IPS-15b (cell line): ENCODE results near the gene MYZAP.

Source experiments
- H3K27me3 ChIP-seq: one replicate; pipeline ENCODE4 v1.6.1; 2013; ENCODE audit warnings: low read length; ENCODE audit not compliant: control insufficient read depth, insufficient read depth
- H3K36me3 ChIP-seq: one replicate; pipeline ENCODE4 v1.6.1; 2013; ENCODE audit warnings: low read length; ENCODE audit not compliant: control insufficient read depth, insufficient read depth
- H3K4me1 ChIP-seq: one replicate; pipeline ENCODE4 v1.6.1; 2013; ENCODE audit warnings: mild to moderate bottlenecking, low read length; ENCODE audit not compliant: control insufficient read depth, insufficient read depth
- H3K4me3 ChIP-seq: one replicate; pipeline ENCODE4 v1.5.1; 2013; ENCODE audit warnings: low read depth, low read length
- H3K9ac ChIP-seq: one replicate; pipeline ENCODE4 v1.6.1; 2013; ENCODE audit warnings: low read depth, mild to moderate bottlenecking, low read length
- H3K9me3 ChIP-seq: one replicate; pipeline ENCODE4 v1.6.1; 2013; ENCODE audit warnings: mild to moderate bottlenecking, low read length; ENCODE audit not compliant: control insufficient read depth, insufficient read depth

The MYZAP gene

DNA sequence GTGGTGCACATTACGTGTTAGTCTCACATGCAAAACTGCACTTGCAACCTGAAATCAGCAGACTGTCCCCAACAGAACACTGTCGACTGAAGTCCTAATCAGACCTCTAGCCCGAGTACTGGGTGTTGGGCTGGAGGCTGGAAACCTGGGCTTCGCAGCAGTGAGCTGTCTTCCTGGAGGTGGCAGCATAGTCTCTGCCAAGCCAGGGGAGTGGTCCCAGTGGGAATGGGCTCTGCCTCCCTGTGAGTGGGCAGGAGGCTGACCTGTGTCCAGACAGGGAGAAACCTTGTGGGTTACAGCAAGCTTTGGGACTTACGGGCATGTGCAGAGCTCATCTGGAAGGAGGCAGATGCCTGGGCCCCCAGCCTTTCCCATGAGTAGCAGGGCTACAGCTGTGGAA lies 38.2 kb upstream of the MYZAP start:
- no peak overlapping the region for H3K4me3 ChIP-seq
- H3K9me3 ChIP-seq: no peaks in the 10 kb centered on the region
- no peaks in the 10 kb centered on the region for H3K27me3 ChIP-seq
- H3K9ac ChIP-seq: no peak overlapping the region
- H3K4me1 ChIP-seq: peaks cover 5% of the 10 kb centered on the region
- peaks cover 16% of the 10 kb centered on the region for H3K36me3 ChIP-seq

DNA sequence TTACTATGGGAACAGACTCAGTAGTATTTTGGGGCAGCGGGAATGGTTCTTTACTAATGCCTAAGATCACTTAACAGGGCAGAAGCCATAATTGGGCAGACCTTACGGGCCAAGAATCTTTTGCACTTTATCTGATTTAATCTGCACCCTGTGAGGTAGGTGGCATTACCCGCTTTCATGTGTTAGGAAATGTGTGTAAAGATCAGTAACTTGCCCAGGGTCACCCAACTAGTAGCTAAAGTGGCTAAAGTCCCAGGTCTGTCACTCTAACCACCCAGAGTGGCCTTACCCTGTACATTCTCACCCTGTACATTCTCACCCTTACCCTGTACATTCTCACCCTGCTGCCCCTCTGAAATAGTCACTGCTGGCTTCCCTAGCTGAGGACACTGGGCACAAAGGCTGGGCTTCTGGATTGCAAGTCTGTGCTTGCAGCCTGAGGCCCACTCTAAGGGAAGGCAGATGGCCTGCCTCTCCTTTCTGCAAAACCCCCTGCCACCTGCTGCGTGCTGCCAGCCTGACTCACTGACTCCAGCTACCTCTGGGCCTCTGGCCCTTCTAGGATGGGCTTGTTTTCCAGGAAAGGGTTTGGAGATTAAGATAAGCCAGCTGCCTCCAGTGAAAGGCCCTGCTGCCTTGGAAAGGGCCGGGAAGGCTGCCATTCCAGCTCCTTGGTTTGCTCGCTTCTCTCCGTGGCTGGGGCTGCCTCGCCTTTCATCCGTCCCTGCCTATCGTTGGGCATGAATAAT lies 37.5 kb upstream of the MYZAP start:
- Histone ChIP-seq H3K4me3 (no peak overlapping the region), H3K36me3 (peaks cover 11% of the 10 kb centered on the region), H3K4me1 (peaks cover 5% of the 10 kb centered on the region), H3K27me3 (no peaks in the 10 kb centered on the region), H3K9ac (no peak overlapping the region), H3K9me3 (no peaks in the 10 kb centered on the region)

DNA sequence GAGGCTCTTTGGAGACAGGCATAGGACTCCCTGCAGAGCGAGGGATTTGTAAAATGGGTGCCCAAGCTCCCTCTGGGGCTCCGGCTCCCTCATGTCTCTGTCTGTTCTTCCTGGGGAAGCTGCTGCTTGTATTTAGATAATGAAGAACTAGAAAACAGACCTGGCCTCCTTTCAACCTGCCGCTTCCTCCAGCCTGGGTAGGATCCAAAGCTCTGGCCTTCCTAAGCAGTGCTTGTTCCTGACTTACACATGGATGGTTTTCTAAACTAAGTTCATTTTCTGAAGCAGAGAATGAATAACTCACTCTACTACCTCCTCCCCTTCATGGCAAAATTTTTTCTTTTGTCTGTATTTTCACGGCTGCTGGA lies 36.9 kb upstream of the MYZAP start:
- H3K9ac ChIP-seq: no peak overlapping the region
- no peak overlapping the region for H3K4me3 ChIP-seq
- peaks cover 9% of the 10 kb centered on the region for H3K36me3 ChIP-seq
- H3K27me3 ChIP-seq: no peaks in the 10 kb centered on the region
- H3K4me1 ChIP-seq: peaks cover 5% of the 10 kb centered on the region
- H3K9me3 ChIP-seq: no peaks in the 10 kb centered on the region

GRCh38 chr15:57555270-57555669 lies 36.4 kb upstream of the MYZAP start:
- Histone ChIP-seq H3K4me1 (peaks cover 7% of the 10 kb centered on the region), H3K4me3 (no peak overlapping the region), H3K27me3 (no peaks in the 10 kb centered on the region), H3K9ac (no peak overlapping the region), H3K36me3 (peaks cover 9% of the 10 kb centered on the region), H3K9me3 (no peaks in the 10 kb centered on the region)

DNA sequence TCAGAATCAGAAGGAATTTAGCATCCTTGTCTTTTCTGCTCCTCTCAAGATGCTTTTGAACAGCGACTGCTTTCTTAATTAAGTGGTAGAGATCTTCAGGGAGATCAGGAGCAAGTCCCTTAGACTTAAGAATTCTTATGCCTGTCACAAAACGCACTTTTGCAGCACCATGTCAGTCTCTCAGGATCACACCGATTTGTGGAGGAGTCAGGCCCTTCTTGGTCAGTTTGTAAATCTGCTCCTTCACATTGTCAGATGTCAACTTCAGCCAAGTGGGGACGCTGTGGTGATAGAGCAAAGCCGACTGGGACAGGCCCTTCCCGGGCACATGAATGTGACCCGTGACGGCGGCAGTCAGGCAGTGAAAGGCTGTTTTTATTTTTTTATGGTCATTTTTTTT lies 35.7 kb upstream of the MYZAP start:
- H3K4me3 ChIP-seq: no peak overlapping the region
- no peaks in the 10 kb centered on the region for H3K27me3 ChIP-seq
- H3K36me3 ChIP-seq: peaks cover 7% of the 10 kb centered on the region
- H3K9me3 ChIP-seq: no peaks in the 10 kb centered on the region
- H3K4me1 ChIP-seq: peaks cover 7% of the 10 kb centered on the region
- H3K9ac ChIP-seq: no peak overlapping the region

- no peaks in the 10 kb centered on the region for H3K27me3 ChIP-seq
- H3K4me3 ChIP-seq: no peak overlapping the region
- H3K9me3 ChIP-seq: no peaks in the 10 kb centered on the region
- peaks cover 2% of the 10 kb centered on the region for H3K4me1 ChIP-seq
- peaks cover under 1% of the 10 kb centered on the region for H3K36me3 ChIP-seq
- H3K9ac ChIP-seq: no peak overlapping the region
Measured at GRCh38 chr15:57557267-57557666, 34.4 kb upstream of the MYZAP start.

- no peaks in the 10 kb centered on the region for H3K36me3 ChIP-seq
- no peaks in the 10 kb centered on the region for H3K27me3 ChIP-seq
- H3K4me1 ChIP-seq: peaks cover 2% of the 10 kb centered on the region
- H3K9ac ChIP-seq: no peak overlapping the region
- no peak overlapping the region for H3K4me3 ChIP-seq
- no peaks in the 10 kb centered on the region for H3K9me3 ChIP-seq
Measured at GRCh38 chr15:57557810-57558209, 33.9 kb upstream of the MYZAP start.

DNA sequence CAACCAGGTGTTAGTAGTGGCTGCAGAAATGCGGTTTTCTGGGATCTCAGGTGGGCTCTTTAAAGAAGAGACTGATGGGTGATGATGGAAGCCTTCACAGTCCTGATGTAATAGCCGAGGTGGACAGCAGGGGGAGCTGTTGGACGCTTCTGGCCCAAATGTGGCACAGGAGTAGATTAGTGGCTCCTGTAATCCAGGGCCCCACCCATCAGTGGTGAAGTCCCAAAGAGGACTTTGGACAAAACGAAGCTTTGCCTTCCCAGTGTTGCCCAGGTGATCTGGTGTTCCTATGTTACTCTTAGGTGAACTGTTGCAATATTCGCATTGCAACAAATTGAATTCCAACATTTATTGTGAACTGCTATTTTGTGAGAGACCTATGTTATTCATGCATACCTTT lies 31.8 kb upstream of the MYZAP start:
- Histone ChIP-seq H3K9me3 (no peaks in the 10 kb centered on the region), H3K27me3 (no peaks in the 10 kb centered on the region), H3K4me3 (no peak overlapping the region), H3K9ac (no peak overlapping the region), H3K36me3 (no peaks in the 10 kb centered on the region), H3K4me1 (peaks cover 2% of the 10 kb centered on the region)

DNA sequence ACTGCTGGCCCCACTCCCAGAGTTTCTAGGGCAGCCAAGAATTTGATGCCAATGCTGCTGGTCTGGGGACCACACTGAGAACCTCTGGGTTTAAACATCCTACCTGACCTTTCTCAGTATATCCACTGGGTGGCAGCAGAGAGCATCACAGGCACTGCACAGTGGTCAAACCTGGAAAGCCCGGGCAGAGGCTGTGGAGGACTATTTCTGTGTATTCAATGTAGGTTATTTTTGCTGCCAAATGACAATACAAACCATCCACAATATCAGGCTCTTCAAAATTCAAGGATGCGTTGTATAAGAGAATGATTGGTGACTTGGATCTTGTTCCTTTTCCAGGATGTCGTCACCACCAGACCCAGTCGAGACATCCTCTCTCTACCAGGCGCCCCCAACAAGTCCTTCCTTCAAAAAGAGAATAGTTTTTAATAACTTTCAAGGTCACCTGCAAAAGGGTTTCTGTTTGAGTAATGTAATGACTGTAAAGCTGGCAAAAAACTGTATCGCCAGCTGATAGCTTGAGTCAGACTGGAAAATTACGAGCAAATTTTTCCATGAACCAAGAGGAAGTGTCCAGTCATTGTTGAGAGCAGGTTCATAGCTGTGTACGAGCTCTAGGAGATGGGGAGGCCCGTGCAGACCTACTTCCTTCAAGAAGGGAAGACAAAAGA lies 30.5 kb upstream of the MYZAP start:
- Histone ChIP-seq H3K4me3 (no peak overlapping the region), H3K36me3 (no peaks in the 10 kb centered on the region), H3K9ac (no peak overlapping the region), H3K27me3 (no peaks in the 10 kb centered on the region), H3K4me1 (peaks cover 2% of the 10 kb centered on the region), H3K9me3 (no peaks in the 10 kb centered on the region)

DNA sequence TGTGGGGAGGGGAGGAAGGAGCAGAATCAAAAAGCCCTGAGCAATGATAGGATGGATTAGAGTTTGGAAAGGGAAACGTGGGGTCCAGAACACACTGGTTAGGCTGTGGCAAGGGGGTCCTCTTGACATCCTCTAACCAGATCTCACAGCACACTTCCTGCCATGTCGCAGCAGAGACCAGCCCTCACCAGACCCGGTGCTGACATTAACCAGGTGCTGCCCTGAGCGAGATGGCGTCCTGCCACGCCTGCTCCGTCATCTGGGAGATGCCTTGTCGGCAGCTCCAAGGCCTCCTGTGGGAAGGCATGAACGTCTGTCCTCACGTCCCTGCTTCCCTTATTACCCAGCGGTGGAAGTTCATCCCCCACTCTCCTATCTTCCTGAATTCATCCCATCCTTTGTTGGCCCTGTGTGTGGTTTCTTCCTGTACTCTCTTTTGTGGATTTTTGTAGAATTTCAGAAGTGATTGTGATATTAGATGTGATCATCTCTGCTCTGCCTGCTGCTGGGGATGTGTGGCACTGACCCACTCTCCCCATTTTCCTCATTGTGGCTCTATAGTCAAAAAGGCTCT lies 29.4 kb upstream of the MYZAP start:
- no peak overlapping the region for H3K9ac ChIP-seq
- no peaks in the 10 kb centered on the region for H3K36me3 ChIP-seq
- H3K4me3 ChIP-seq: no peak overlapping the region
- peaks cover 2% of the 10 kb centered on the region for H3K4me1 ChIP-seq
- no peaks in the 10 kb centered on the region for H3K27me3 ChIP-seq
- H3K9me3 ChIP-seq: no peaks in the 10 kb centered on the region

- no peaks in the 10 kb centered on the region for H3K9me3 ChIP-seq
- H3K9ac ChIP-seq: no peak overlapping the region
- no peaks in the 10 kb centered on the region for H3K27me3 ChIP-seq
- H3K36me3 ChIP-seq: no peaks in the 10 kb centered on the region
- peaks cover 2% of the 10 kb centered on the region for H3K4me1 ChIP-seq
- H3K4me3 ChIP-seq: no peak overlapping the region
Measured at GRCh38 chr15:57563416-57563815, 28.3 kb upstream of the MYZAP start.

- H3K4me1 ChIP-seq: no peaks in the 10 kb centered on the region
Measured at GRCh38 chr15:57565311-57565710, 26.4 kb upstream of the MYZAP start.

More at GRCh38 chr15:57565311-57565710, 26.4 kb upstream of the MYZAP start:
- no peaks in the 10 kb centered on the region for H3K36me3 ChIP-seq
- H3K4me3 ChIP-seq: no peak overlapping the region
- H3K27me3 ChIP-seq: no peaks in the 10 kb centered on the region
- H3K9me3 ChIP-seq: no peaks in the 10 kb centered on the region
- no peak overlapping the region for H3K9ac ChIP-seq
